Transverse colon (tissue), 3 donors: ENCODE results near the gene MYL12A.
A peak's percentile ranks its signal among the peaks of the same experiment; 100 is the strongest.

ENCODE experiments used
- EP300 ChIP-seq: sonication (generic); formaldehyde crosslinking; IDR thresholded peaks from one replicate; pipeline ENCODE4 v1.6.1; 2017; ENCODE audit warnings: antibody characterized with exemption, low read depth
- TF ChIP-seq, protein P1 (sequence below), 5 experiments: fragments of 200-600 bp in 3 of 5; fragments of 450-650 bp in 2 of 5; sonication (generic) in 3 of 5; IDR thresholded peaks; 1 replicate in 2 of 5; 2 replicates in 3 of 5; pipeline ENCODE4 v1.5.1; 2016 to 2017; ENCODE audit warnings: antibody characterized with exemption in 5 of 5, inconsistent platforms in 3 of 5, mild to moderate bottlenecking in 2 of 5, moderate library complexity in 1 of 5

DNA sequence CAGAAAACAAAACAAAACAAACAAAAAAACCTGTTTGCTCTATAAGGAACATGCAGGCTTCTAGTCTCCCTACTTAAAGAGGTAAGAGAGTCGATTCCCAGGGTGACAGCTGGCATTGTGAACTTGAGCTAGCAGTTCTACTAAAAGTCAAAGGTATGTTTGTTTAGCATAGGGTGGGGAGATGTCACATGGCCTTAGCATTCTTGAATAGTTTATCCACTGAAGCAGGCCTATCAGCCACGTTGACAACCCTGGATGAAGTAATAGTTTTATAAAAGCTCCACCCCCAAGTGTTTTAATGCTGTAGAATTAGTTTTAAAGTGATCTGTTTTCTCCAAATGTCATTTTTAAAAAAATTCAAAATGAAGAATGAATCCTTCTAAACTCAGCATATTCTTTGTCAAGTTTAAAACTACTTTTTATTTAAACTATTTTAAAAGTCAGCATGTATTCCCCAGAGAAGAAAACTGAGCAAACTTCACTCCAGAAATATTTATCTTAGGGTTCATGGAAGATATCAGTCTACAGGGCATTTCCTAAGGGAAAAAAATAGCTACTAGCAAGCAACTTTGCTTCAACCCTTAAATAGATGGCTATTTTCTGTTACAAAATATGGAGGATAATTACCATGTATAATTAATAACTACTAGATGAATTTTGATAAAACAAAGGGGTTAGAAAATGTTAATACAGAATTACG is 29.5 kb upstream of the MYL12A start:
- TF ChIP-seq, protein P1, sequence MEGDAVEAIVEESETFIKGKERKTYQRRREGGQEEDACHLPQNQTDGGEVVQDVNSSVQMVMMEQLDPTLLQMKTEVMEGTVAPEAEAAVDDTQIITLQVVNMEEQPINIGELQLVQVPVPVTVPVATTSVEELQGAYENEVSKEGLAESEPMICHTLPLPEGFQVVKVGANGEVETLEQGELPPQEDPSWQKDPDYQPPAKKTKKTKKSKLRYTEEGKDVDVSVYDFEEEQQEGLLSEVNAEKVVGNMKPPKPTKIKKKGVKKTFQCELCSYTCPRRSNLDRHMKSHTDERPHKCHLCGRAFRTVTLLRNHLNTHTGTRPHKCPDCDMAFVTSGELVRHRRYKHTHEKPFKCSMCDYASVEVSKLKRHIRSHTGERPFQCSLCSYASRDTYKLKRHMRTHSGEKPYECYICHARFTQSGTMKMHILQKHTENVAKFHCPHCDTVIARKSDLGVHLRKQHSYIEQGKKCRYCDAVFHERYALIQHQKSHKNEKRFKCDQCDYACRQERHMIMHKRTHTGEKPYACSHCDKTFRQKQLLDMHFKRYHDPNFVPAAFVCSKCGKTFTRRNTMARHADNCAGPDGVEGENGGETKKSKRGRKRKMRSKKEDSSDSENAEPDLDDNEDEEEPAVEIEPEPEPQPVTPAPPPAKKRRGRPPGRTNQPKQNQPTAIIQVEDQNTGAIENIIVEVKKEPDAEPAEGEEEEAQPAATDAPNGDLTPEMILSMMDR (IDR thresholded peaks at IDR 0.05), result no peak
- peak; percentile 13 for TF ChIP-seq EP300
